ENCODE data around the gene GRM7.

GRM7 gene

GRCh38 chr3:7160689-7161088 lies 299.8 kb downstream of the GRM7 start:
- DNase-seq, result no peak

DNA sequence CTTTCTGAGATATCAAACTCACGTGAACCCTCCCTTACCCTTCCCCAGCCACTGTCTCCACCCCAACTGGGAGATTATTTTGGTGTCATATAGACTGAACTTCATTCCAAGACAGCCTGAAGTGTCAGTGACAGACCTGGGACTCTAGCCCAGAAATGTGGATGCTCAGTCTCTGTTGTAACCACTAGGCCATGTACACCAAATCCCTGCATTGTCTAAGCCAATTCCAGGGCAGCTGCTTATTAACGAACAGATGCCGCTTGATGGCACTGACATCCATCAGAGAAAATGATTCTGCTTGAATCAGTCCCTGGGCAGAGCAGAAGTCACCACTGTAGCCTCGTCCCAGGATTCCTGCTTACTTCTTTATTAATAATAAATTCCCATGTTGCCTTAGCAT lies 305.5 kb downstream of the GRM7 start:
- no peak for DNase-seq

DNA sequence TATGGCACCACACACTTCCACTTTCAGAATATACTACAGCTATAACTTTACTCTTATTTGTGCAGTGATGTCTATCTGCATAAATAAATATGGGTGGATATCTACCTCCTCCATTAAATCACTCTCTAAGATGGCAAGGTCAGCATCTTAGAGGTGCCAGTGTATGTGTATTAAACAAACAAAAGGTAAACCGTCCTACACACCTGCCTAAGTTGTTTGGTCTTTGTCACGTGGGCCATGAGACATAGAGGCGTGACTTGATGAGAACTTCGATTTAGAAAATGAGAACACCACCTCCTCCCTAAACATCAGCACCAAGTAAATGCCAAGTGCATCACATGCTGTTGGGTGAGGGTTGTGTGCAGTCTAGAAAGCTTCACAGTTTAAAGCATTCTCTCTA lies 310.6 kb downstream of the GRM7 start:
- no peak for DNase-seq

DNA sequence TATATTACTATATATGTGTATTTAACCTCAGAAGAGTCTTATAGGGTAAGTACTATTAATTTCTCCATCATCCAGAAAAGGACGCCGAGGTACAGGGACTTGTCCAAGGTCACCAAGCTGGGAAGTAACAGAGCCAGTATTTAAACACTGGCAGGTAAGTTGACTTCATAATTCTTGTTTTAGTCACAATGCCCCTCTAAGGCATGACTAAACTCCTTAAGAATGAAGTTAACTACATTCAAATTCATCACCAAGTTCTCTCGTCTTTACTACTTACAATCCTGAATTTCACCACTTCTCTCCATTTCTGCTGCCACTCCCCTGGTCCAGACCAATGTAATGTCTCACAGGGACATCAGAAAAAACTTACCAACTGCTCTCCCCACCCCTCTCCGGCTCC lies 312.1 kb downstream of the GRM7 start:
- DNase-seq, result no peak

GRCh38 chr3:7188551-7188950 lies 327.6 kb downstream of the GRM7 start:
- no peak for DNase-seq

- DNase-seq, result no peak
Measured at GRCh38 chr3:7190095-7190494, 329.2 kb downstream of the GRM7 start.

- no peak for DNase-seq
Measured at GRCh38 chr3:7193269-7193668, 332.4 kb downstream of the GRM7 start.

DNA sequence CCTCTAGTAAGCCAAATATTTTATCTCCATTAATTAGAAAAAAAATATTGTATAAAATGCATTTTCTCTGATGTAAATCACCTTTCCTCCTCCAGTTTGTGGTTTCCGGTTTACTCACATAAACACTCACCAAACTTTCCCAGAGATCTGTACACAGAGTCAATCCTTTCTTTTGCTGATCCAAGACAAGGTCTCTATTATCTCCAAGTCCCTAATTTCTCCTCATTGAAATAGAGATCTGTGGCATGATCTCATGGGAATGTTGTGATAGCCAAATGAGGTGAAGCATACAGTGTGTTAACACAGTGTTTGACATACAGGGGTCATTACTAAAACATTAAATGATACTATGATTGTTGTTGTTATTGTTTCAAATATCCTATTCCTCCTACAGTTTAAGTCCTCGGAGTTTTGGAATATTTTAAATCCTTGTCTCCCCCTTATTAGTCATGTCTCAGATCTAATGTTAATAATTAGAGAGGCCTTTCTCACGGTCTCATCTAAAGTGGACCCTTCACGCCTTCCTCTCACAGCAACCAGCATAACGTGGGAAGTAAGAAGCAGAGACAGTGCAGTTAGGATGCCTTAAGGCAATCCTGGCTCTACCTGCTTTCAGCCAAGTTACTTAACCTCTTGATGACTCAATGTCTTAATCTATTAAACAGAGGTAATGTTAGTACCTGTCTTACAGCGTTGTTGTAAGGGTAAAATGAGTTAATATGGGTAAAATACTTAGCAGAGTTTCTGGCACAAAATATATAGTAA lies 333.3 kb downstream of the GRM7 start:
- DNase-seq, result no peak

DNA sequence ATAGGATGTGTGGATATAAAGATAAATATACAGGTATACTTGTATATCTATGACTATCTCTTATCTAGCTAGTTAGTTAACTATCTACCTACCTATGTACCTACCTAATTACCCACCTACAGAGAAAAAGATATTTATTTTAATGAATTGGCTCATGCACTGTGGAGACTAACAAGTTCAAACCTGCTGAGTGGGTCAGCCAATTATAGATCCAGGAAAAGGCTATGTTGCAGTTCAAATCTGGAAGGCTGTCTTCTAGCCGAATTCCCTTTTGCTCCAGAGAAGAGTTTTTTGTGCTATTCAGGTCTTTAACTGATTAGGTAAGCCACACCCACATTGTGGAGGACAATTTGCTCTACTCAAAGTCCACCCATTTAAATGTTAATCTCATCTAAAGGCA lies 335.0 kb downstream of the GRM7 start:
- no peak for DNase-seq

- no peak for DNase-seq
Measured at GRCh38 chr3:7201784-7202183, 340.9 kb downstream of the GRM7 start.

DNA sequence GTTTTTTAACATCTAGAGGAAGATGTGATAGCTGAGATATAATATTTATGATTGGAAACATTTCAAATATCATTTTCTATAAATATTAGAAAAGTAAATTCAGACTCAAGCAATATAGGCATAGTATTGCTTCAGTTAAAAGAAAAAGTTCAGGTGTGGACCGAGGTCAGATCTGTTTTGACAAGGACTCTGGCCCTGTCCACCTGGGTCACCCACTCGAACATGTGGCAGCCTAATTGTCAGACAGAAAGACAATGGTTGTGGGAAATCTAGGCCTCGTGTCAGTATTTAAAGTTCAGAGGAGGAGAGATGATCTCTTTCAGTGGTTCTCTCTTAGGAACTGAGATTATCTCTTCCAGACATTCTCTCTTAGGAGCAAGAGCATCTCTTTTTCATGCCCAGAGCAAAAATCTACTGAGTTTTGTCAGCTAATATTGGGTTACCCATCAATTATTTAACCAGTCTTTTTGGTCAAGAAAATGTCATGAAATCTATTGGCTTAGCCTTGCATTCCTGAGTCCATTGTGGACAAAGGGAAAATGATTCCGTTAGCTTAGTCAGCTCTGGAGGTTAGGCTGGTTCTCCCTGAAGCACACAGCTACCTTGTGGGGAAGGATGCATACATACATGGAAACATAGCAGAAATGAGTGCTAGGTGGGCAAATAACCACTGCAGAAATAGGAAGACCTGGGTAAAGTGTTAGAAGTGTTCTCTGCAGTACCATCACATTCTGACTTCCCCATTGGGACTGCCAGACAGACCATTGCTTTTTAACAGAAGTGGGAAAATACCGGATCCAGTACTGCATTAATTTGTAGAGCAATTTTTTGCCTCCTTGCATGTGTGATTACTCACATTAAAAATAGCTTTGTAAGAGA lies 343.3 kb downstream of the GRM7 start:
- no peak for DNase-seq

DNA sequence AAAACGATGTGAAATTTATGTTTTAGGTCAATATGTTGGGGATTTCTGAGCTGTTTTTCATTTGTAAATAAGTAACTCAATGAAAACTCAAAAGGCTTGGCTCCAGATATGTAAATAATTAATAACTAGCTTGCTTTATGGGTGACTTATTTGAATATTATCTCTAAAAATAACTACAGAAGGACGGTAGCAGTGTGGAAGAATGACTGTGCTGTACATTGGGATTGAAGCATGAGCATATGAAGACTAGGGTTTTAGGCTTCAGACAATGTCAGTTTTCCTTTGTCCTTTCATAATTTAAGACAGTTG lies 343.9 kb downstream of the GRM7 start:
- DNase-seq, result no peak

DNA sequence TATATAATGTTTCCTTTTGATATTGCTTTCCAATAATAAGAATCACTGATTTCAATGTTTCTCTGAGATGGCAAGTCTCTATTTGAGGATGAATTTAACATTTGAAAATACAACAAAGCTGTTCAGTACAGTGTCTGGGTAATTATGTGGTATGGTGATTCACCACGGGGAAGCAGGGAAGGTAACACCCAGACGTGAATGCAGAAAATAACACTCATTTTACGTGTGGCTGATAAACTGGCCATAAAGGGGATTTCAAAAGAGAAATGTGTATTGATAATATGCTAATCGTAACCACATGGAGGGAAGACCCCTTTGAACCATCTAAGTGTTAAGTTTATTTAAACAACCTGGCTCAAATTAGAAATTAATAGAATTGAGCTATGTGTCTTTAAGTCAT lies 344.6 kb downstream of the GRM7 start:
- DNase-seq, result no peak

DNA sequence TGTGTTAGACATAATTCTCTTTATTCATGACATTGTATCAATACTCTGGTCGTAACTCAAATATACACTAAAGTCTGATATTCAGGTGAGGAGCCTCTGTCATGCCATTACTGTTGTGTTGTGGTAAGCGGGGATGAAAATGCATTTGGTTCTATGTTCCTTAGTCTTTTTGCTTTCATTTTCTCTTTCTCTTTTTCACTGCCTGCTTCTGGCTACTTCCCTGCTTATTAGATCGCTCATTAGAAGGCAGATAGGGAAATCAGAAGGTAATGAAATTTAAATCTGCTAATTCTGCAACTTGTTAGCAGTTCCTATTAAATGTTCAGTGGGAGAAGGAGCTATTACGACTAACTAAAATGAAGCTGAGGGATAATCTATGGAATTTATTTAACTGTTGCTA lies 345.0 kb downstream of the GRM7 start:
- DNase-seq, result no peak

DNA sequence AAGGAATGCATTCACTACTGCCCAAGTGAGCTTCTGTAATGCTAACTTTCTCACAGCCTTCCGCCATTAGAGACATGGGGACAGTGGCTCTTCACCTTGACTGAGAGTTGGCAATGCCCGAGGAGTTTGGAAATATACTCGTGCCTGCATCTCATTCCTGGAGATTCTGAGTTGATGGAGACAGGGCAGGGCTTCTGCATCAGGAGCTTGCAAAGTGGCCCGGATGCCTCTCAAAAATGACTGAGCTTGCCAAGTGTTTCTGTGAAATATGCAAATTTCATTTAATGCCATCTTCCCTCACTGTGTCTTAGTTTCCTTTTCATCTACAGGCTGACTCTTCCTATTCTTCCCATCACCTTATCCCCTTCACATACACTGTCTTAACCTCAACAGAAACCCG lies 346.2 kb downstream of the GRM7 start:
- no peak for DNase-seq

DNA sequence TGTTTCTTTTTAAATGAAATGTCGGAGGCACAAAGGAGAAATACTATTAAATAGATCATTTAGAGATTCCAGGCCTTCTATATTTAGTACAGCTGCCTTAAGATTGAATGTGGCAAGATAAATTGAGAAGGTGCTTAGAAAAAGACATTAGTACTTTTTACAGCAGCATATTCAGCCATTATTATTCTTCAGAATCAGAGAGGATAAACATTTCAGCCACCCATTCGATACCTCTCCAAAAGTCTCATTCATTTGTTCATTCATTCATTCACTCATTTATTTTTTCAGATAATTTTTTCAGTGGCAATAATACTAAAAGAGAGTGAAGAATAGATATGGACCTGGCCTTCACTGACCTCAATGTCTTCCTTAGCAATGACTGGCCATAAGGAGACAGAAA lies 347.0 kb downstream of the GRM7 start:
- DNase-seq, result no peak

DNA sequence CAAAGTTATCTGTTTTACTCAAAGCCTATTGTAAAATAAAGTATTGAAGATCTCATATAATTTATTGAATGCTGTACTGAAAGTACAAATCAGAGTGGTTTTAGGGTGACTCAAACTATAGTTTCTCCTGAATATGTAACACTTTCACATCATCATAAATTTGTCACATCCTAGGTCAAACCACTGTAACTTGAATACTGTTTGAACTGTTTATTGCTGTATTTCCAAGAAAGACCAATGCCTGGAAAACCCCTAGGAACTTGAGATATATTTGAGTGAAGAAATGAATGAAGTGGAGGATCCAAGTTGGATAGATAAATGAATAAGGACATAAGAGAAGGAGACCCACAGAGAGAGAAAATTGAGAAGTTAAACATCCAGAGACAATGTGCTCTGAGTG lies 348.2 kb downstream of the GRM7 start:
- no peak for DNase-seq

GRCh38 chr3:7211740-7212139 lies 350.8 kb downstream of the GRM7 start:
- DNase-seq, result no peak

- no peak for DNase-seq
Measured at GRCh38 chr3:7215706-7216105, 354.8 kb downstream of the GRM7 start.

DNA sequence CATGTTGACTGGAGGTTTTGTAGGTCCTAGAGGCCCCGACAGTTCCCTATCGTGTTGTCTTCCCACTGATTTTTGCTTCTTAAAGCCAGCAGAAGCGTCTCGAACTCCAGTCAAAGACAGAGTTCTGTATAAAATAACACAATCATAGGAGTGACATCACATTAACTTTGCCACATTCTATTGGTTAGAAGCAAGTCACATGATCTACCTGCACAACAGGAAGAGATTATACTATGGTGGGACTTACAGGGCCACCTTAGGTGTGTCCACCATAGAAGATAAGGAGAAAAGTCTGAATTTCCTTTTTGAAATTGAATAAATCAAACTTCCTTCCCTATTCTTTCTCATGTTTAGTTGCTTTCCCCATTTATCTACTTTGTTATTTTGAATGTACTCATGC lies 365.5 kb downstream of the GRM7 start:
- no peak for DNase-seq

DNA sequence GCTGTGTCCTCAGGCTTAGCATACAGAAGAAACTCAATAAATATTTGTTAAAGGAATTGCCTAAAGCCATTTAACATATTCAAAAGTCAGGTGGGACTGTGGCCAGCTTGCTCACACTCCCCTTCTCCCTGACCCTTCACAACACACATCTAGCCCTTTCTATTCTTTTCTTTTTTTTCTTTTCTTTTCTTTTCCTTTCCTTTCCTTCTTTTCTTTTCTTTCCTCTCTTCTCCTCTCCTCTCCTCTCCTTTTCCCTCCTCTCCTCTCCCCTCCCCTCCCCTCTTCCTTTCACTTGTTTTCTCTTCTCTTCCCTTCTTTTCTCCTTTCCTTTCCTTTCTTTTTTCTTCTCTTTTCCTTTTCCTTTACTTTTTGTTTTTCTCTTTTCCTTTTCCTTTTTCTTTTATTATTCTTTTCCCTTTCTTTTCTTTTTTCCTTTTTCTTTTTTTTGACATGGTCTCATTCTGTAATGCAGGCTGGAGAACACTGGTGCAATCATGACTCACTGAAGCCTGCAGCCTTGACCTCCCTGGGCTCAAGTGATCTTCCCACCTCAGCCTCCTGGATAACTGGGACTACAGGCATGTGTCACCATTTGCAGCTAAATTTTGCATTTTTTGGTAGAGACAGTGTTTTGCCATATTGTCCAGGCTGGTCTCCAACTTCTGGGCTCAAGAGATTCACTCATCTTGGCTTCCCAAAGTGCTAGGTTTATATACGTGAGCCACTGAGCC lies 377.8 kb downstream of the GRM7 start:
- DNase-seq, result no peak

DNA sequence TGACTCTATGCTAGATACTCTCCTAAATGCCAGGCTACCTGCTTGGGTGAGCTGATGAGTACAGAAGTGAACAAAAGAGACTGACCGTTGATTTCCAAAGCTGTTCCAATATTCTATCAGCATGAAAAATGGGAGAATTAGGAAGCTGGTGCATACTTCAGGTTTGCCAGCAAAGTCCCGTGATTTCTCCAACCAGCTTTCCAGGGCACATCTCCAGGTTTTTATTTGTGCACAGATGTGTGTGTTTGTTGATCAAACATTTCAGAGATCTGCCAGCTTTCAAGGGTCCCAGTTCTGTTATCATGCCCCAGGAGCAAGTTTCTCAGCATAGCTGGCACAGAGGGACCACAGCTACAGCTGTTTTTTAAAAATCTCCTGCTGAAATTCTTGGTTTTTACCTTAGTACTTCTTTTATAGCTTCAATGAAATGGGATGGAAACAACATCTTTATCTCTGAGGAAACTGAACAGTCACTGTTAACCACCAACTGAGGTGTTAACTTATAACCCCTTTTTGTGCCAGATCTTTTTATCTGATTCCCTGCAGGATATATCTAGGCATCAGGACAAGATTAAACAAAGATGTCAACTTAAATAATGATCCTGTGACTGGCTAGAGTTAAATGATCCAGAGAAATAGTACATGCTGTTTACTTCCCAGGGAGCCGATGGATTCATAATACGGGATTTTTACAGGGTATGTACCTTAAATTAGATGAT lies 380.8 kb downstream of the GRM7 start:
- no peak for DNase-seq

DNA sequence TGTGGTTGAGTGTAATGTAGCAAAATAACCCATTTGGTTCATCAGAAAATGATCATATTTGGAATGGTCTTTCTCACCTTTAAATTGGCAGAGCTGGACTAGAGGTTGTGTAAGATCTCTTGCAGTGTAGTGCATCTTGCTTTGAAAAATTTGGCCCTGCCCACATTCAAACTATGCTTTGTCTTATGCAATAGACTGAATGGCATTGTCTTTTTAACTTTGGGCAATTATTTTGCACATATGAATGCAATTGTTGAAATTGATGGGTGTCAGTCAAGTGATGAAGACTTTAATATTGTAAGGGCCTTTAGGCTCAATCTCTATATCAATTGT lies 381.4 kb downstream of the GRM7 start:
- no peak for DNase-seq
